Neural progenitor cell (in vitro differentiated cells): ENCODE measurements around the gene TMEM109. TPM values are rescaled to one million over a fixed set of nuclear protein-coding genes. Genes with fewer than 3 reads are reported as not detected.

Experiments used
- DNase-seq: peaks from one replicate; pipeline ENCODE4 v3.0.0-alpha.2; 2016; ENCODE audit warnings: low spot score
- H2AFZ ChIP-seq: fragments of 200-600 bp; sonication (generic); replicated peaks from 2 replicates; pipeline ENCODE4 v1.6.1; 2016; ENCODE audit warnings: antibody characterized with exemption
- H3F3A ChIP-seq: fragments of 200-600 bp; sonication (generic); 2 replicates; pipeline ENCODE4 v1.6.1; 2016; ENCODE audit warnings: antibody characterized with exemption, low read depth
- H3K27ac ChIP-seq: fragments of 200-600 bp; sonication (generic); 2 replicates; pipeline ENCODE4 v1.5.1; 2016; ENCODE audit warnings: mild to moderate bottlenecking
- H3K27me3 ChIP-seq: fragments of 200-600 bp; sonication (generic); 2 replicates; pipeline ENCODE4 v1.6.1; 2016; ENCODE audit warnings: mild to moderate bottlenecking, moderate library complexity
- H3K36me3 ChIP-seq: fragments of 200-600 bp; sonication (generic); 2 replicates; pipeline ENCODE4 v1.5.1; 2016
- H3K4me1 ChIP-seq: fragments of 200-600 bp; sonication (generic); 2 replicates; pipeline ENCODE4 v1.6.1; 2016; ENCODE audit warnings: mixed run types
- H3K4me2 ChIP-seq: fragments of 200-600 bp; sonication (generic); 2 replicates; pipeline ENCODE4 v1.6.1; 2016
- H3K4me3 ChIP-seq: fragments of 200-600 bp; sonication (generic); 2 replicates; pipeline ENCODE4 v1.5.1; 2016
- H3K79me2 ChIP-seq: fragments of 200-600 bp; sonication (generic); 2 replicates; pipeline ENCODE4 v1.6.1; 2016; ENCODE audit warnings: low read depth
- H3K9ac ChIP-seq: fragments of 200-600 bp; sonication (generic); 2 replicates; pipeline ENCODE4 v1.6.1; 2016
- H3K9me3 ChIP-seq: fragments of 200-600 bp; sonication (generic); 2 replicates; pipeline ENCODE4 v1.5.1; 2016; ENCODE audit warnings: low read depth
- H4K20me1 ChIP-seq: fragments of 200-600 bp; sonication (generic); 2 replicates; pipeline ENCODE4 v1.6.1; 2016; ENCODE audit warnings: low read depth
- H3K27ac Mint-ChIP-seq: 3 replicates; pipeline ENCODE4 v1.8.0; 2021; ENCODE audit warnings: mixed read lengths
- H3K27me3 Mint-ChIP-seq: 2 replicates; pipeline ENCODE4 v1.8.0; 2022; ENCODE audit warnings: low read depth, mild to moderate bottlenecking, inconsistent platforms, moderate library complexity, mixed read lengths; ENCODE audit not compliant: insufficient read depth
- H3K36me3 Mint-ChIP-seq: 3 replicates; pipeline ENCODE4 v1.8.0; 2021; ENCODE audit warnings: mixed read lengths
- H3K4me1 Mint-ChIP-seq: 3 replicates; pipeline ENCODE4 v1.8.0; 2021; ENCODE audit warnings: mixed read lengths
- H3K4me3 Mint-ChIP-seq: 3 replicates; pipeline ENCODE4 v1.8.0; 2021; ENCODE audit warnings: mild to moderate bottlenecking, moderate library complexity, mixed read lengths
- H3K9me3 Mint-ChIP-seq: 3 replicates; pipeline ENCODE4 v1.8.0; 2020; ENCODE audit warnings: mixed read lengths
- CTCF ChIP-seq: fragments of 200-600 bp; sonication (generic); IDR thresholded peaks from 2 replicates; pipeline ENCODE4 v1.5.1; 2017; ENCODE audit warnings: antibody characterized with exemption, mild to moderate bottlenecking
- EZH2 ChIP-seq: fragments of 200-600 bp; sonication (generic); IDR thresholded peaks from 2 replicates; pipeline ENCODE4 v1.6.1; 2017; ENCODE audit warnings: antibody characterized with exemption, mild to moderate bottlenecking, moderate library complexity
- EZH2phosphoT487 ChIP-seq: fragments of 200-600 bp; sonication (generic); IDR thresholded peaks from 2 replicates; pipeline ENCODE4 v1.6.1; 2017; ENCODE audit warnings: antibody characterized with exemption
- total RNA-seq: library from RNA; depleted of rRNA; stranded (reverse); fragments of >200 nt; gene quantifications from 2 replicates; pipeline ENCODE4 v1.2.3, GENCODE V29; 2015; ENCODE audit warnings: low replicate concordance

Gene TMEM109
- total RNA-seq, 1 donor from 2014 or later, result 22.4 TPM

DNA sequence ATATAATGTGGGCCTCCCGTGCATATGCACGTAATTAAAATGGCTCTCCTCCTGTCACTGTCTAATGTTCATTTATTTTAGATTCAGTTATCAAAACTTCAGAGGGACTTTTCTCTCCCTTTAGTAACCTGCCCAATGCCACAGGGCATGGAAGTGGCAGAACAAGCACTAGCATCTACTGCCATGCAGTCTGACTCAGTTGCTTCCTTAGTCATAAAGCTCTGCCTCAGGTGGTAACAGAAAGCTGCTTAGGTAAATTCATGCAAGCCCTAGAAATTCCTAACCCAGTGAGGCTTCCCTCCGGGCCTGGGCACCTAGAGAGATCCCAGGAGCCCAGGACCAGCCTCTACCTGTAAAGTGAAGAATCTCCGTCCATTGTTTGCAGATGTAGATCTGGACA lies 16.5 kb upstream of the TMEM109 start:
- Histone ChIP-seq H3K4me2 (no peak overlapping the region), H3K36me3 (peaks cover 23% of the 10 kb centered on the region), H2AFZ (no peak overlapping the region), H3K27ac (no peak overlapping the region), H3K9ac (no peak overlapping the region), H3K79me2 (peaks cover 2% of the 10 kb centered on the region), H3K27me3 (no peaks in the 10 kb centered on the region), H3K9me3 (no peaks in the 10 kb centered on the region), H3F3A (peaks cover 7% of the 10 kb centered on the region), H3K4me1 (no peaks in the 10 kb centered on the region), H3K4me3 (no peak overlapping the region), H4K20me1 (no peaks in the 10 kb centered on the region)
- Mint-ChIP-seq H3K27ac (no peak overlapping the region), H3K36me3 (peaks cover 28% of the 10 kb centered on the region), H3K4me1 (no peaks in the 10 kb centered on the region), H3K27me3 (peaks cover 4% of the 10 kb centered on the region), H3K9me3 (no peaks in the 10 kb centered on the region), H3K4me3 (no peak overlapping the region)
- no peak for DNase-seq
- TF ChIP-seq EZH2, result no peak
- TF ChIP-seq EZH2phosphoT487, result no peak
- no peak for TF ChIP-seq CTCF

DNA sequence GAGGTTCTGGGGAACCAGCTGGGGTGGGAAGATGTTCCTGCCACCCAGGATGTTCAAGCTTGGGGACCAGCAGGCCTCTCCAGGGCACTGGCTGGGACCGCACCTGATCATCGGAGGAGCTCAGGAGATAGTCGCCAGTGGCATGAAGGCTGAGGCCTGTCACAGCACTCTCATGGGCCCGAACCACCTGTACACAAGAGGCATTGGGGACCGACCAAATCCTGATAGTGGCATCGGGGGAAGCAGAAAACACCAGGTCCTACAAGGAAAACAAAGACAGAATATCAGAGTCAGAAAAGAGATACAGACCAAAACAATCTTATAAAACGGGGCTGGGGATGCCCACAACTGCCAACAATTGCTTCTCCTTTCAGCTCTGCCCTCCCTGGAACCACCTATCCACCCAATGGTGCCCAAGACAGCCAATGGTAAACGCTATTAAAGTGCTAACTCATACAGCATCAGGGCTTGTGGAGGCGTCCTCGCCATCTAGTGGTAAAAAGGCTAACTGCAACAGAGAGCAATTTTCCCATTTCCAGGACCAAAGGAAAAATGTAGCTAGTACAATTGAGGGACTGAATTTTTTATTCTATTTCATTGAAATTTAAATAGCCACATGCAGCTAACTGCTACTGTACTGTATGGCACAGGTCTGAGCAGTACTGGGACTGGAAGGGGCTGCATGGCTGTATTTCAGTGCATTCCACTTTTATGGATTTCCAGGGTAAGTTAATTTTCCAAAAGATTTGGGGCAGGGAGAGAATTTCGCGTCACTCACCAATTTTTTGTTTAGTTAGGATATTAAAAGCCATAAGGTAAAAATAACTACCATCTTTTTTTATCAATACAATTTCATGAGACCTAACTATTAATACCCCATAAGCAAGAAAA lies 14.7 kb upstream of the TMEM109 start:
- no peak overlapping the region for H3K4me2 ChIP-seq
- H3K9me3 ChIP-seq, result no peaks in the 10 kb centered on the region
- H3K9ac ChIP-seq, result no peak overlapping the region
- no peak overlapping the region for H3K4me3 ChIP-seq
- peaks cover 15% of the 10 kb centered on the region for H4K20me1 ChIP-seq
- peaks cover 7% of the 10 kb centered on the region for H3F3A ChIP-seq
- Mint-ChIP-seq H3K9me3 (no peaks in the 10 kb centered on the region), H3K4me3 (no peak overlapping the region), H3K27ac (no peak overlapping the region), H3K27me3 (peaks cover 7% of the 10 kb centered on the region), H3K4me1 (peaks cover 8% of the 10 kb centered on the region), H3K36me3 (peaks cover 30% of the 10 kb centered on the region)
- no peak overlapping the region for H2AFZ ChIP-seq
- no peak for TF ChIP-seq EZH2phosphoT487
- no peak for TF ChIP-seq EZH2
- peak; percentile 94 for TF ChIP-seq CTCF
- H3K36me3 ChIP-seq, result peaks cover 23% of the 10 kb centered on the region
- DNase-seq, result peak; percentile 50
- no peaks in the 10 kb centered on the region for H3K27me3 ChIP-seq
- H3K4me1 ChIP-seq, result no peaks in the 10 kb centered on the region
- peaks cover 20% of the 10 kb centered on the region for H3K79me2 ChIP-seq
- no peak overlapping the region for H3K27ac ChIP-seq

DNA sequence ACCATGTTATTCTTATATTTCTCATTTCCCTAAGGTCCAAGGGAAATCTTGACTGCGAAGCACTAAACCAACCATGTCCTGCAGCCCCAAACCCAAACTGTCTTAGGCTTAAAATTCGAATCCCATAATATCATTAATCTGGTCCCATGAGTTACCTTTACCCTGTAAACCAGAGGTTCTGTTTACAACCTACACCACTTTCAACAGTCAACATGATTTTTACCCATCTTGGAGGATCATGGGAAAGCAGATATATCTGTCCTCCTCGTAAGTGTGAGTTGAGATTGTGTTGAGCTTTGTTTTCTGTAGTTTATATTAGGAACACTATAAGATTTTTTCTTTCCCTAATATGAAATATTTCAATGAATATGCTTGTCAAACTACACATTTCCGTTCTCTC lies 14.0 kb upstream of the TMEM109 start:
- Histone ChIP-seq H3K4me1 (peaks cover 6% of the 10 kb centered on the region), H3K36me3 (peaks cover 23% of the 10 kb centered on the region), H3K79me2 (peaks cover 27% of the 10 kb centered on the region), H4K20me1 (peaks cover 22% of the 10 kb centered on the region), H3K27ac (no peak overlapping the region), H3K4me3 (no peak overlapping the region), H3F3A (peaks cover 7% of the 10 kb centered on the region), H3K27me3 (no peaks in the 10 kb centered on the region), H3K9ac (no peak overlapping the region), H3K9me3 (no peaks in the 10 kb centered on the region), H3K4me2 (no peak overlapping the region), H2AFZ (no peak overlapping the region)
- peaks cover 27% of the 10 kb centered on the region for H3K36me3 Mint-ChIP-seq
- no peak for DNase-seq
- no peak overlapping the region for H3K4me3 Mint-ChIP-seq
- TF ChIP-seq EZH2, result no peak
- TF ChIP-seq CTCF, result no peak
- TF ChIP-seq EZH2phosphoT487, result no peak
- H3K27ac Mint-ChIP-seq, result no peak overlapping the region
- peaks cover 14% of the 10 kb centered on the region for H3K4me1 Mint-ChIP-seq
- H3K9me3 Mint-ChIP-seq, result no peaks in the 10 kb centered on the region
- H3K27me3 Mint-ChIP-seq, result peaks cover 7% of the 10 kb centered on the region
